K562 (cell line): ENCODE measurements around the gene KCNN3. TPM values are rescaled to one million over a fixed set of nuclear protein-coding genes. Genes with fewer than 3 reads are reported as not detected.

Experiments used
- ATAC-seq: fragments of 200-7000 bp; cut with Tn5 transposase; 3 replicates; pipeline ENCODE4 v1.9.1; 2020; ENCODE audit warnings: moderate library complexity
- BruUV-seq: library from RNA; stranded (reverse); fragments of 400-500 nt; replicated peaks from 2 replicates; lab custom pipeline; 2021; lab: Mats Ljungman, UMichigan
- CTCF ChIA-PET: fragments of 300-600 bp; formaldehyde crosslinking; extraction: SDS; loops from one replicate; lab custom pipeline; 2021; ENCODE audit warnings: low intra/inter-chr PET ratio; lab: Yijun Ruan, JAX
- POLR2A ChIA-PET: fragments of 300-600, 350-650 bp; sonication (Branson Sonifier 250); formaldehyde crosslinking; extraction: SDS; loops from one replicate; lab custom pipeline; 2021; ENCODE audit warnings: antibody characterized with exemption, inconsistent platforms; lab: Yijun Ruan, JAX
- DNase-seq, 4 experiments: peaks; one replicate each; pipeline versions ENCODE4 v3.0.0 to v3.0.0-alpha.2; 2011 to 2018; ENCODE audit warnings: low spot score in 3 of 4, mixed read lengths in 3 of 4; ENCODE audit errors: extremely low read depth in 1 of 4
- FAIRE-seq: peaks from 2 replicates; lab custom pipeline; 2011; peaks lifted over from hg19 to GRCh38; lab: Jason Lieb, UNC
- H2AFZ ChIP-seq: 2 replicates; pipeline ENCODE4 v1.6.0; 2011; ENCODE audit warnings: low read depth, low read length, control low read depth, inconsistent platforms
- H3K27ac ChIP-seq: fragments of 200-600 bp; 3 replicates; pipeline ENCODE4 v1.8.0; 2011; ENCODE audit warnings: low read depth, mild to moderate bottlenecking, control low read depth, inconsistent platforms, low read length, moderate library complexity, mixed read lengths; ENCODE audit errors: extremely low read depth
- H3K27me3 ChIP-seq, 2 experiments: fragments of 300-600 bp in 1 of 2; 2 replicates in 1 of 2; 3 replicates in 1 of 2; pipeline versions ENCODE4 v1.6.0 to v1.8.0; 2011; ENCODE audit warnings: inconsistent platforms in 2 of 2, low read length in 2 of 2, mild to moderate bottlenecking in 1 of 2, mixed read lengths in 1 of 2, moderate library complexity in 1 of 2; ENCODE audit not compliant: control insufficient read depth in 2 of 2, insufficient read depth in 2 of 2
- H3K36me3 ChIP-seq: fragments of 300-600 bp; 3 replicates; pipeline ENCODE4 v1.8.0; 2011; ENCODE audit warnings: mild to moderate bottlenecking, low read length, inconsistent platforms; ENCODE audit not compliant: control insufficient read depth, insufficient read depth
- H3K4me1 ChIP-seq, 2 experiments: fragments of 200-600 bp in 1 of 2; replicated peaks in 1 of 2; 2 replicates in 1 of 2; 3 replicates in 1 of 2; pipeline versions ENCODE4 v1.5.1 to v1.8.0; 2011; ENCODE audit warnings: inconsistent platforms in 2 of 2, low read length in 2 of 2, mild to moderate bottlenecking in 1 of 2, mixed read lengths in 1 of 2, moderate library complexity in 1 of 2; ENCODE audit not compliant: control insufficient read depth in 2 of 2, insufficient read depth in 2 of 2
- H3K4me2 ChIP-seq: 2 replicates; pipeline ENCODE4 v1.6.1; 2011; ENCODE audit warnings: low read length, control low read depth, inconsistent platforms, mixed read lengths; ENCODE audit not compliant: insufficient read depth
- H3K4me3 ChIP-seq: fragments of 200-600 bp; sonication (generic), shearing (Covaris generic); 2 replicates; pipeline ENCODE4 v1.5.1; 2016; ENCODE audit warnings: control low read depth, inconsistent platforms
- H3K79me2 ChIP-seq: fragments of 200-600 bp; 3 replicates; pipeline ENCODE4 v1.8.0; 2011; ENCODE audit warnings: low read length, inconsistent platforms; ENCODE audit not compliant: control insufficient read depth, insufficient read depth
- H3K9ac ChIP-seq, 2 experiments: 2 replicates each; pipeline versions ENCODE4 v1.6.0 to v1.6.1; 2011; ENCODE audit warnings: low read depth in 2 of 2, low read length in 2 of 2, control low read depth in 1 of 2, inconsistent platforms in 1 of 2, mild to moderate bottlenecking in 1 of 2, mixed read lengths in 1 of 2; ENCODE audit not compliant: insufficient read depth in 1 of 2
- H3K9me1 ChIP-seq: one replicate; pipeline ENCODE4 v1.6.0; 2011; ENCODE audit warnings: inconsistent platforms, mild to moderate bottlenecking, low read length, moderate library complexity; ENCODE audit not compliant: control insufficient read depth, insufficient read depth
- H3K9me3 ChIP-seq: replicated peaks from 2 replicates; pipeline ENCODE4 v1.5.1; 2011; ENCODE audit warnings: low read depth, low read length, inconsistent platforms; ENCODE audit not compliant: control insufficient read depth, insufficient read depth
- H4K20me1 ChIP-seq: replicated peaks from 2 replicates; pipeline ENCODE4 v1.6.1; 2011; ENCODE audit warnings: low read length, inconsistent platforms, mixed read lengths; ENCODE audit not compliant: control insufficient read depth, insufficient read depth
- ARID3B ChIP-seq: fragments of 250-450 bp; sonication (Bioruptor Pico); IDR thresholded peaks from 2 replicates; pipeline ENCODE4 v1.4.0; 2020; ENCODE audit warnings: borderline replicate concordance
- E2F3 ChIP-seq: fragments of 250-450 bp; sonication (Bioruptor Pico); IDR thresholded peaks from 2 replicates; pipeline ENCODE4 v1.4.0; 2020; ENCODE audit warnings: mild to moderate bottlenecking
- ETS1 ChIP-seq: conservative IDR thresholded peaks from 2 replicates; pipeline ENCODE4 v1.6.1; 2011; ENCODE audit warnings: low read depth, mild to moderate bottlenecking, low read length; ENCODE audit not compliant: control insufficient read depth
- MTA3 ChIP-seq: fragments of 450-650 bp; formaldehyde crosslinking; IDR thresholded peaks from 2 replicates; pipeline ENCODE4 v1.6.1; 2017; ENCODE audit warnings: mild to moderate bottlenecking, borderline replicate concordance
- NELFE ChIP-seq: IDR thresholded peaks from 2 replicates; pipeline ENCODE4 v1.6.1; 2011; ENCODE audit warnings: mild to moderate bottlenecking; ENCODE audit not compliant: insufficient read depth, insufficient read length
- PPARD ChIP-seq: fragments of 250-450 bp; sonication (Bioruptor Pico); IDR thresholded peaks from 2 replicates; pipeline ENCODE4 v1.8.0; 2022; ENCODE audit warnings: inconsistent platforms, mild to moderate bottlenecking, moderate library complexity
- PRDM10 ChIP-seq: fragments of 450-650 bp; IDR thresholded peaks from 2 replicates; pipeline ENCODE4 v1.6.1; 2018; ENCODE audit not compliant: partially characterized antibody
- PTBP1 ChIP-seq: fragments of 200-400 bp; formaldehyde crosslinking; IDR thresholded peaks from 2 replicates; pipeline ENCODE4 v1.6.1; 2017; ENCODE audit warnings: low read depth, low read length
- RBM39 ChIP-seq: fragments of 200-400 bp; formaldehyde crosslinking; optimal IDR thresholded peaks from 2 replicates; pipeline ENCODE3; 2018; ENCODE audit warnings: low read depth, low read length
- RNF219 ChIP-seq: fragments of 250-450 bp; sonication (Bioruptor Pico); IDR thresholded peaks from 2 replicates; pipeline ENCODE4 v1.5.0; 2022; ENCODE audit warnings: mild to moderate bottlenecking
- ZNF449 ChIP-seq: fragments of 250-450 bp; sonication (Bioruptor Pico); IDR thresholded peaks from 2 replicates; pipeline ENCODE4 v1.8.0; 2022; ENCODE audit warnings: moderate library complexity, mild to moderate bottlenecking, inconsistent platforms
- WGBS: fragments of 100-300 bp; shearing (Covaris generic); methylation state at CpG from one replicate; pipeline ENCODE4 v1.1.6; 2016; ENCODE audit warnings: low coverage, mixed read lengths; ENCODE audit not compliant: insufficient coverage; ENCODE audit errors: missing lambda C conversion rate; 5-methylcytosine and 5-hydroxymethylcytosine counted together
- in situ Hi-C: fragments of 300-500 bp; cut with MboI; formaldehyde crosslinking; loops from 4 replicates; pipeline ENCODE4 v1.15.0; 2018; ENCODE audit warnings: inconsistent platforms, mixed read lengths
- intact Hi-C: fragments of 100-400 bp; cut with micrococcal nuclease; formaldehyde crosslinking; loops from 2 replicates; pipeline ENCODE4 v1.14.2; 2022
- polyA plus RNA-seq, 8 experiments: library from polyadenylated mRNA; depleted of rRNA in 4 of 8; stranded (reverse) in 5 of 8; unstranded in 3 of 8; fragments of >200 nt; fragmentation: Nextera tagmentation in 2 of 8; fragmentation: Illumina TruSeq in 1 of 8; extraction: Ambion mirVana in 2 of 8; extraction: Trizol in 1 of 8; gene quantifications; 2 replicates each; pipeline versions ENCODE4 v1.2.1 to v1.2.3, GENCODE V29; 2011 to 2014; ENCODE audit warnings: inconsistent platforms in 1 of 8, missing spikeins in 1 of 8
- total RNA-seq, 7 experiments: library from RNA; depleted of rRNA in 6 of 7; stranded (reverse); fragments of >200 nt in 6 of 7; fragmentation: Illumina TruSeq in 2 of 7; extraction: Trizol in 2 of 7; gene quantifications; 2 replicates each; pipeline versions ENCODE4 v1.2.1 to v1.2.3, GENCODE V29; 2011 to 2021; ENCODE audit warnings: low replicate concordance in 1 of 7

KCNN3 gene
- total and polyA plus RNA-seq, 9 of the 15 experiments (the other 6 are each of a cell fraction or from before 2014, with no cell fraction given) = 0.02 to 0.03 TPM; not detected in 7

- H3K4me1 ChIP-seq = no peaks in the 10 kb centered on the region
- ChIA-PET CTCF (no interaction called here), POLR2A (interaction anchor here (0.9 kb wide), 1 partner anchor 59 kb away, joined by 4 read pairs; no protein-coding TSS in a partner anchor)
- H3K36me3 ChIP-seq = no peaks in the 10 kb centered on the region
- H3K9me1 ChIP-seq = peaks cover 4% of the 10 kb centered on the region
- H3K79me2 ChIP-seq = no peaks in the 10 kb centered on the region
- no peak overlapping the region for H3K4me3 ChIP-seq
- H3K27me3 ChIP-seq = peaks cover 44 to 81% of the 10 kb centered on the region in 2 experiments
- H3K9me3 ChIP-seq = no peaks in the 10 kb centered on the region
- in situ Hi-C loops = no loop called here
- no peak overlapping the region for H3K9ac ChIP-seq
- TF ChIP-seq ZNF449 (CRISPR knock-in tag) (no peak), ARID3B (CRISPR knock-in tag) (no peak), MTA3 (no peak), RNF219 (CRISPR knock-in tag) (no peak), PRDM10 (no peak), PPARD (CRISPR knock-in tag) (no peak), RBM39 (no peak), E2F3 (CRISPR knock-in tag) (no peak), PTBP1 (no peak), ETS1 (no peak), NELFE (no peak)
- no peak overlapping the region for H3K4me2 ChIP-seq
- peak; percentile 42 for FAIRE-seq
- BruUV-seq = no TSS peak
- intact Hi-C loops = no loop called here
- no peak for DNase-seq
- no peaks in the 10 kb centered on the region; the same call in 1 of the 2 replicates for H4K20me1 ChIP-seq
- no peak overlapping the region for H2AFZ ChIP-seq
- ATAC-seq = no peak
- 0% methylated on average over 1 of the region's 1 CpG for WGBS
- no peak overlapping the region for H3K27ac ChIP-seq
Observed at GRCh38 chr1:154798645-154799044, 71.4 kb downstream of the KCNN3 start.
